Panc1 (cell line): ENCODE results near the gene ASTN2. TPM values are rescaled to one million over a fixed set of nuclear protein-coding genes. Genes with fewer than 3 reads are reported as not detected.
A peak's percentile ranks its signal among the peaks of the same experiment; 100 is the strongest.

ENCODE experiments used
- ATAC-seq: fragments of 200-7000 bp; cut with Tn5 transposase; 2 replicates; pipeline ENCODE4 v1.9.1; 2020; ENCODE audit warnings: mild to moderate bottlenecking, moderate library complexity
- BruUV-seq: library from RNA; stranded (reverse); fragments of 400-500 nt; replicated peaks from 2 replicates; lab custom pipeline; 2021; lab: Mats Ljungman, UMichigan
- CTCF ChIA-PET: fragments of 300-600 bp; sonication (Branson Sonifier 250); formaldehyde crosslinking; loops from one replicate; lab custom pipeline; 2022; ENCODE audit warnings: antibody characterized with exemption; lab: Charles Lee
- POLR2A ChIA-PET: fragments of 300-600 bp; sonication (Branson Sonifier 250); formaldehyde crosslinking; loops from one replicate; lab custom pipeline; 2022; ENCODE audit warnings: antibody characterized with exemption; lab: Charles Lee
- DNase-seq: peaks from one replicate; pipeline ENCODE4 v3.0.0-alpha.2; 2010; ENCODE audit warnings: low read depth, low spot score
- H3K27ac ChIP-seq: 2 replicates; pipeline ENCODE4 v1.5.1; 2011; ENCODE audit warnings: mild to moderate bottlenecking, low read length, inconsistent platforms
- H3K27me3 ChIP-seq: fragments of 200-500 bp; sonication (Bioruptor generic); 2 replicates; pipeline ENCODE4 v1.6.0; 2014; ENCODE audit warnings: low read length, inconsistent platforms; ENCODE audit not compliant: control insufficient read depth, insufficient read depth
- H3K36me3 ChIP-seq: fragments of 200-500 bp; sonication (Bioruptor generic); 2 replicates; pipeline ENCODE4 v1.5.1; 2014; ENCODE audit warnings: inconsistent platforms, mild to moderate bottlenecking, low read length, moderate library complexity; ENCODE audit not compliant: control insufficient read depth, insufficient read depth
- H3K4me1 ChIP-seq: 2 replicates; pipeline ENCODE4 v1.5.1; 2011; ENCODE audit warnings: inconsistent platforms, mild to moderate bottlenecking, low read length, moderate library complexity; ENCODE audit not compliant: control insufficient read depth, insufficient read depth
- H3K4me3 ChIP-seq, 2 experiments: 2 replicates each; pipeline ENCODE4 v1.5.1; 2011 to 2012; ENCODE audit warnings: low read depth in 2 of 2, low read length in 2 of 2, mild to moderate bottlenecking in 2 of 2, inconsistent platforms in 1 of 2, moderate library complexity in 1 of 2
- H3K9me3 ChIP-seq: fragments of 200-500 bp; sonication (Bioruptor generic); 2 replicates; pipeline ENCODE4 v1.5.1; 2014; ENCODE audit warnings: low read depth, mild to moderate bottlenecking, inconsistent platforms, low read length, moderate library complexity; ENCODE audit not compliant: control insufficient read depth, insufficient read depth
- POLR2AphosphoS5 ChIP-seq: IDR thresholded peaks from 2 replicates; pipeline ENCODE4 v1.6.1; 2012; ENCODE audit warnings: mild to moderate bottlenecking, low read depth, low read length, moderate library complexity
- SIN3A ChIP-seq: IDR thresholded peaks from 2 replicates; pipeline ENCODE4 v1.6.1; 2012; ENCODE audit warnings: low read depth, mild to moderate bottlenecking, low read length, moderate library complexity, borderline replicate concordance; ENCODE audit not compliant: insufficient read depth
- TCF7L2 ChIP-seq: IDR thresholded peaks from 2 replicates; pipeline ENCODE4 v1.6.1; 2011; ENCODE audit warnings: mild to moderate bottlenecking, low read depth, low read length, inconsistent platforms
- in situ Hi-C: cut with HindIII; loops from 2 replicates; pipeline ENCODE4 v1.10.0; 2016; ENCODE audit warnings: low sequenced_read_pairs, low pct_unique_long_range_greater_than_20kb
- intact Hi-C: fragments of 100-400 bp; cut with micrococcal nuclease; formaldehyde crosslinking; loops from one replicate; pipeline ENCODE4 v1.10.0; 2022; ENCODE audit not compliant: unreplicated experiment
- total RNA-seq: library from RNA; stranded (reverse); gene quantifications from one replicate; pipeline ENCODE4 v1.2.1, GENCODE V29; 2021; ENCODE audit not compliant: unreplicated experiment
- TF ChIP-seq, protein P1 (sequence below): fragments of 450-650 bp; IDR thresholded peaks from 2 replicates; pipeline ENCODE4 v1.5.1; 2017; ENCODE audit warnings: mild to moderate bottlenecking
- TF ChIP-seq, protein P2 (sequence below), 2 experiments: IDR thresholded peaks; 2 replicates each; pipeline ENCODE4 v1.6.1; 2011 to 2012; ENCODE audit warnings: low read depth in 2 of 2, control low read depth in 1 of 2, low read length in 1 of 2, mild to moderate bottlenecking in 1 of 2, moderate library complexity in 1 of 2; ENCODE audit not compliant: insufficient read depth in 1 of 2

ASTN2 gene
- total RNA-seq, 1 experiment from 2014 or later = 3.9 TPM

DNA sequence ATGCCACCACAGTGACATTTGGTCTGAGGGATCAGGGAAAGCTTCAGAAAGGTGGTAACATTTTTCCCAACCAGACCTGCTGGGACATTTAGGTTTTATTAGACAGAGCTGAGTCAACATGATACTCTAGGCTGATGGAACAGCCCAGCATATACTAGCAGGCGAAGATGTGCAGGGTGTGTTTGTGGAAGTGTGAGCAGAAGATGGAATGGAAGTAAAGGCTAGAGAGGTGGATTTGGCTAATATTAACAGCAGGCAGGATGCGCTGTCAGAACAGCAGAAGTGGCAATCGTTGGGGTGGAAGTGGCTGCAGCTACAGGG lies 340.6 kb downstream of the ASTN2 start:
- intact Hi-C loops = no loop called here
- no peaks in the 10 kb centered on the region for H3K36me3 ChIP-seq
- H3K4me3 ChIP-seq = no peak overlapping the region
- H3K4me1 ChIP-seq = no peaks in the 10 kb centered on the region
- DNase-seq = no peak
- no peak overlapping the region for H3K27ac ChIP-seq
- no TSS peak for BruUV-seq
- no peaks in the 10 kb centered on the region for H3K27me3 ChIP-seq
- CTCF ChIA-PET = no interaction called here
- no peaks in the 10 kb centered on the region for H3K9me3 ChIP-seq
- ATAC-seq = no peak
- POLR2A ChIA-PET = no interaction called here
- in situ Hi-C loops = no loop called here
- TF ChIP-seq TCF7L2 = no peak
- TF ChIP-seq SIN3A = no peak
- TF ChIP-seq, protein P1, sequence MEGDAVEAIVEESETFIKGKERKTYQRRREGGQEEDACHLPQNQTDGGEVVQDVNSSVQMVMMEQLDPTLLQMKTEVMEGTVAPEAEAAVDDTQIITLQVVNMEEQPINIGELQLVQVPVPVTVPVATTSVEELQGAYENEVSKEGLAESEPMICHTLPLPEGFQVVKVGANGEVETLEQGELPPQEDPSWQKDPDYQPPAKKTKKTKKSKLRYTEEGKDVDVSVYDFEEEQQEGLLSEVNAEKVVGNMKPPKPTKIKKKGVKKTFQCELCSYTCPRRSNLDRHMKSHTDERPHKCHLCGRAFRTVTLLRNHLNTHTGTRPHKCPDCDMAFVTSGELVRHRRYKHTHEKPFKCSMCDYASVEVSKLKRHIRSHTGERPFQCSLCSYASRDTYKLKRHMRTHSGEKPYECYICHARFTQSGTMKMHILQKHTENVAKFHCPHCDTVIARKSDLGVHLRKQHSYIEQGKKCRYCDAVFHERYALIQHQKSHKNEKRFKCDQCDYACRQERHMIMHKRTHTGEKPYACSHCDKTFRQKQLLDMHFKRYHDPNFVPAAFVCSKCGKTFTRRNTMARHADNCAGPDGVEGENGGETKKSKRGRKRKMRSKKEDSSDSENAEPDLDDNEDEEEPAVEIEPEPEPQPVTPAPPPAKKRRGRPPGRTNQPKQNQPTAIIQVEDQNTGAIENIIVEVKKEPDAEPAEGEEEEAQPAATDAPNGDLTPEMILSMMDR = no peak
- TF ChIP-seq, protein P2, sequence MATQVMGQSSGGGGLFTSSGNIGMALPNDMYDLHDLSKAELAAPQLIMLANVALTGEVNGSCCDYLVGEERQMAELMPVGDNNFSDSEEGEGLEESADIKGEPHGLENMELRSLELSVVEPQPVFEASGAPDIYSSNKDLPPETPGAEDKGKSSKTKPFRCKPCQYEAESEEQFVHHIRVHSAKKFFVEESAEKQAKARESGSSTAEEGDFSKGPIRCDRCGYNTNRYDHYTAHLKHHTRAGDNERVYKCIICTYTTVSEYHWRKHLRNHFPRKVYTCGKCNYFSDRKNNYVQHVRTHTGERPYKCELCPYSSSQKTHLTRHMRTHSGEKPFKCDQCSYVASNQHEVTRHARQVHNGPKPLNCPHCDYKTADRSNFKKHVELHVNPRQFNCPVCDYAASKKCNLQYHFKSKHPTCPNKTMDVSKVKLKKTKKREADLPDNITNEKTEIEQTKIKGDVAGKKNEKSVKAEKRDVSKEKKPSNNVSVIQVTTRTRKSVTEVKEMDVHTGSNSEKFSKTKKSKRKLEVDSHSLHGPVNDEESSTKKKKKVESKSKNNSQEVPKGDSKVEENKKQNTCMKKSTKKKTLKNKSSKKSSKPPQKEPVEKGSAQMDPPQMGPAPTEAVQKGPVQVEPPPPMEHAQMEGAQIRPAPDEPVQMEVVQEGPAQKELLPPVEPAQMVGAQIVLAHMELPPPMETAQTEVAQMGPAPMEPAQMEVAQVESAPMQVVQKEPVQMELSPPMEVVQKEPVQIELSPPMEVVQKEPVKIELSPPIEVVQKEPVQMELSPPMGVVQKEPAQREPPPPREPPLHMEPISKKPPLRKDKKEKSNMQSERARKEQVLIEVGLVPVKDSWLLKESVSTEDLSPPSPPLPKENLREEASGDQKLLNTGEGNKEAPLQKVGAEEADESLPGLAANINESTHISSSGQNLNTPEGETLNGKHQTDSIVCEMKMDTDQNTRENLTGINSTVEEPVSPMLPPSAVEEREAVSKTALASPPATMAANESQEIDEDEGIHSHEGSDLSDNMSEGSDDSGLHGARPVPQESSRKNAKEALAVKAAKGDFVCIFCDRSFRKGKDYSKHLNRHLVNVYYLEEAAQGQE (IDR thresholded peaks at IDR 0.05; ENCODE audit: insufficient read depth in 1 of 2, low read depth in 2 of 2, low read length in 1 of 2) = no peak
- TF ChIP-seq POLR2AphosphoS5 = no peak

DNA sequence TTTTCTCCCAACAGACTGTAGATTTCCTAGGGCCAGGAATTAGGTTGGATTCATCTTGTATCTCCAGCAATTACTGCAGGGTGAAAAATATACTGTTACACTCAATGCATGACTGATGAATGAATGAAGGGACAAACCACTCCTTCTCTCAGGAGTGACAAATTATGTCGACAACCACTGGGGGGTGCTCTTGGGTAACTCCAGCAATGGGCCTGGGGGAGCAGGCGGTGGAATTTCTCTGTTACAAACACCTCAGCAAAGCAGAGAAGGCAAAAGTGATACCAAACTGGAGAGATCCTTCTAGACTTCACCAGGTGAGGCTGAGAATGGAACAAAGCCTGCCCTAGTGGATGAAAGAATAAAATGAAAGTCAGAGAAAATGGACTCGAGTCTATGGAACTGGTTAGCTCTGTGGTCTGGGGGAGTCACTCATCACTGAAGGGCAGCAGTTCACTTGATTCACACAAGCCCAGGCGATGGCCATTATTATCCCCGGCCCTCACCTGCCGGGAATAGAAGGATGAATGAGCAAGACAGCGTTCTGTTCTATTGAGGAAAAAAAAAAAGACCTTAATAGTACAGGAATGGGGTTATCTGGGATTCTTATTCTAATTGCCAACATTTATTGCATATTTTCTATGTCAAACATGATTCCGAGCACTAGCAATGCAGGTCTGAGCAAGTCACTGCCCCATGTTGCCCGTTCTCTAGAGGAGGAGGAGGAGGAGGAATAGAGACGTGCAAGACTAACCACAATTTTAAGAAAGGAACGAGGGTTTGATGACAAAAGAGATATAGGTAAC lies 341.1 kb downstream of the ASTN2 start:
- DNase-seq (no peak), ATAC-seq (no peak)
- no peaks in the 10 kb centered on the region for H3K4me1 ChIP-seq
- POLR2A ChIA-PET = no interaction called here
- BruUV-seq = no TSS peak
- no peak overlapping the region for H3K4me3 ChIP-seq
- no peak overlapping the region for H3K27ac ChIP-seq
- CTCF ChIA-PET = no interaction called here
- H3K36me3 ChIP-seq = no peaks in the 10 kb centered on the region
- no peaks in the 10 kb centered on the region for H3K27me3 ChIP-seq
- H3K9me3 ChIP-seq = no peaks in the 10 kb centered on the region
- intact Hi-C loops = no loop called here
- in situ Hi-C loops = no loop called here
- TF ChIP-seq TCF7L2 = no peak
- TF ChIP-seq, protein P1 = peak; percentile 50
- TF ChIP-seq, protein P2 (IDR thresholded peaks at IDR 0.05; ENCODE audit: insufficient read depth in 1 of 2, low read depth in 2 of 2, low read length in 1 of 2) = no peak
- no peak for TF ChIP-seq SIN3A
